ENCODE data around the gene SMIM14.

Gene SMIM14

DNA sequence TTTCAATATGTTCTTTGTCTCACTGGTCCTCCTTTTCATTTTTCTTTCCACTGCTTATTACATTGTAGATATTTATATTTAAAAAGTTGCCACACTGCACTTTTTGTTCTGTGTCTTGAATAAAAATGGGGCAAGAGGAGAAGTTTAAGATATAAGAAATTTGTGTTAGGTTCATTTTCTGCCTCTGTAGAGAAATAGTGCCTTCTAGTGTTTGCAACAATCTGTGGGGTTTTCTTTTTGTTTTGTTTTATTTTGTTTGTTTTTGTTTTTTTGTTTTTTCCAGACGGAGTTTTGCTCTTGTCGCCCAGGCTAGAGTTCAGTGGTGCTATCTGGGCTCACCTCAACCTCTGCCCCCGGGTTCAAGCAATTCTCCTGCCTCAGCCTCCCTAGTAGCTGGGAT lies 20.1 kb upstream of the SMIM14 start:
- TF ChIP-seq TAF1 (IDR thresholded peaks at IDR 0.05; ENCODE audit: borderline replicate concordance, insufficient read depth, low read length) (no peak), POLR2AphosphoS5 (IDR thresholded peaks at IDR 0.05; ENCODE audit: low read depth, low read length) (no peak), FOXP2 (optimal IDR thresholded peaks at IDR 0.05; ENCODE audit: borderline replicate concordance, extremely low read depth, extremely low read length, insufficient read depth) (no peak), SIN3A (IDR thresholded peaks at IDR 0.05; ENCODE audit: borderline replicate concordance, insufficient read depth, low read length) (no peak)
- TF ChIP-seq, protein P1, sequence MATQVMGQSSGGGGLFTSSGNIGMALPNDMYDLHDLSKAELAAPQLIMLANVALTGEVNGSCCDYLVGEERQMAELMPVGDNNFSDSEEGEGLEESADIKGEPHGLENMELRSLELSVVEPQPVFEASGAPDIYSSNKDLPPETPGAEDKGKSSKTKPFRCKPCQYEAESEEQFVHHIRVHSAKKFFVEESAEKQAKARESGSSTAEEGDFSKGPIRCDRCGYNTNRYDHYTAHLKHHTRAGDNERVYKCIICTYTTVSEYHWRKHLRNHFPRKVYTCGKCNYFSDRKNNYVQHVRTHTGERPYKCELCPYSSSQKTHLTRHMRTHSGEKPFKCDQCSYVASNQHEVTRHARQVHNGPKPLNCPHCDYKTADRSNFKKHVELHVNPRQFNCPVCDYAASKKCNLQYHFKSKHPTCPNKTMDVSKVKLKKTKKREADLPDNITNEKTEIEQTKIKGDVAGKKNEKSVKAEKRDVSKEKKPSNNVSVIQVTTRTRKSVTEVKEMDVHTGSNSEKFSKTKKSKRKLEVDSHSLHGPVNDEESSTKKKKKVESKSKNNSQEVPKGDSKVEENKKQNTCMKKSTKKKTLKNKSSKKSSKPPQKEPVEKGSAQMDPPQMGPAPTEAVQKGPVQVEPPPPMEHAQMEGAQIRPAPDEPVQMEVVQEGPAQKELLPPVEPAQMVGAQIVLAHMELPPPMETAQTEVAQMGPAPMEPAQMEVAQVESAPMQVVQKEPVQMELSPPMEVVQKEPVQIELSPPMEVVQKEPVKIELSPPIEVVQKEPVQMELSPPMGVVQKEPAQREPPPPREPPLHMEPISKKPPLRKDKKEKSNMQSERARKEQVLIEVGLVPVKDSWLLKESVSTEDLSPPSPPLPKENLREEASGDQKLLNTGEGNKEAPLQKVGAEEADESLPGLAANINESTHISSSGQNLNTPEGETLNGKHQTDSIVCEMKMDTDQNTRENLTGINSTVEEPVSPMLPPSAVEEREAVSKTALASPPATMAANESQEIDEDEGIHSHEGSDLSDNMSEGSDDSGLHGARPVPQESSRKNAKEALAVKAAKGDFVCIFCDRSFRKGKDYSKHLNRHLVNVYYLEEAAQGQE (IDR thresholded peaks at IDR 0.05; ENCODE audit: insufficient read depth in 1 of 2, low read depth in 2 of 2, low read length in 2 of 2) = no peak

DNA sequence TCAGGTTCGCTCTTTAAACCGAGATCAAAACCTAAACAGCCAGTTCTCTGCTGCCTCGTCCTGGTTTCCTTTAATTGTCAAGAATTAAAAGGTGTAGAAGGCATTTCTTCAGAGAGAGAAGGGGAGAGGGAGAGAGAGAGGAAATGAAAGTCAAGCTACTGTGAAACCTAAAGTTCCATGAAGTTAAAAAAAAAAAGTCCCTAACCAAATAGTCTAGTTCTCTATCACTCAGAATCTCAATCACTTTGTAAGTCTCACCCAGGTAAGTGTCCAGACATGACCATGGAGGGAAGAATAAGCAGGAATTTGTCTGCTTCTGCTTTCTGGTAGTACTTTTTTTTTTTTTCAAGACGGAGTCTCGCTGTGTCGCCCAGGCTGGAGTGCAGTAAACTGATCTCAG lies 18.8 kb upstream of the SMIM14 start:
- TF ChIP-seq TAF1 (IDR thresholded peaks at IDR 0.05; ENCODE audit: borderline replicate concordance, insufficient read depth, low read length) = no peak
- no peak for TF ChIP-seq POLR2AphosphoS5 (IDR thresholded peaks at IDR 0.05; ENCODE audit: low read depth, low read length)
- no peak for TF ChIP-seq SIN3A (IDR thresholded peaks at IDR 0.05; ENCODE audit: borderline replicate concordance, insufficient read depth, low read length)
- TF ChIP-seq, protein P1 (IDR thresholded peaks at IDR 0.05; ENCODE audit: insufficient read depth in 1 of 2, low read depth in 2 of 2, low read length in 2 of 2) = no peak
- TF ChIP-seq FOXP2 (optimal IDR thresholded peaks at IDR 0.05; ENCODE audit: borderline replicate concordance, extremely low read depth, extremely low read length, insufficient read depth) = no peak

DNA sequence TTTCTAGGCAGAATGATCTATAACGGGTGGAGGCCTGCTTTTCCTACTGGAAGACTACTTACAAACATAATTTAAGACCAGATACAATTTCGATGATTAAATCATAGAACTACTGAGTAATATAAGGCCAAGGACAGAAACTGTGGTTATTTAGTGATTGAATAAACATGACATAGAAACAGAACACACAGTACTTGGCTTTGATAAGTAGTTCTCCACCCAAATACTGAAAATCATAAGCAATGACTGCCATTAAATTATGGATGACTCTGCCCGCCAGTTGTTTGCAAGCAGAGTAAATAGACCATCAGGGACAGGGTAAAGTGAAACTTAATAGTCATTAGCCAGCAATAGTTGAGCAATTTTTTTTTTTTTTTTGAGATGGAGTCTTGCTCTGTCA lies 17.2 kb upstream of the SMIM14 start:
- TF ChIP-seq FOXP2 (optimal IDR thresholded peaks at IDR 0.05; ENCODE audit: borderline replicate concordance, extremely low read depth, extremely low read length, insufficient read depth) (no peak), SIN3A (IDR thresholded peaks at IDR 0.05; ENCODE audit: borderline replicate concordance, insufficient read depth, low read length) (no peak), POLR2AphosphoS5 (IDR thresholded peaks at IDR 0.05; ENCODE audit: low read depth, low read length) (no peak), TAF1 (IDR thresholded peaks at IDR 0.05; ENCODE audit: borderline replicate concordance, insufficient read depth, low read length) (no peak)
- TF ChIP-seq, protein P1 (IDR thresholded peaks at IDR 0.05; ENCODE audit: insufficient read depth in 1 of 2, low read depth in 2 of 2, low read length in 2 of 2) = no peak

DNA sequence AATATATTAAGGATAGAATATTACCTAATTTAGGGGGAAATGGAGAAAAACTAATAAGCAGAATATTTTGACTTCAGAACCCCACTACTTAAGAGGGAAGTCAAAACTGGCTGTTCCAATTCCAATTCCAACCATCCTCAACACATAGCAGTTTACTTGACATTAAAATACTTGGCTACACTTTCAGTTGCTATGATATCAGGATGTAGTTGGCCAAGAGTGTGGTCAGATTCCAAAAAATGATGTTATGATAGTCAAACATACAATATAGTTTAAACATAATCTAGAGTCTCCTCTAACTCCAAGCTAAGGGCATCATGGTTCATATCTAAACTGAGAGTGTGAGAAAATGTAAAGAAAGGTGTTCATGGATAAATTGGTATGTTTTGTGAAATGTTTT lies 16.5 kb upstream of the SMIM14 start:
- TF ChIP-seq TAF1 (IDR thresholded peaks at IDR 0.05; ENCODE audit: borderline replicate concordance, insufficient read depth, low read length) = no peak
- TF ChIP-seq POLR2AphosphoS5 (IDR thresholded peaks at IDR 0.05; ENCODE audit: low read depth, low read length) = no peak
- TF ChIP-seq, protein P1 (IDR thresholded peaks at IDR 0.05; ENCODE audit: insufficient read depth in 1 of 2, low read depth in 2 of 2, low read length in 2 of 2) = no peak
- no peak for TF ChIP-seq FOXP2 (optimal IDR thresholded peaks at IDR 0.05; ENCODE audit: borderline replicate concordance, extremely low read depth, extremely low read length, insufficient read depth)
- no peak for TF ChIP-seq SIN3A (IDR thresholded peaks at IDR 0.05; ENCODE audit: borderline replicate concordance, insufficient read depth, low read length)
